ENCODE data around the gene AGBL1.

- TF ChIP-seq, protein P1, sequence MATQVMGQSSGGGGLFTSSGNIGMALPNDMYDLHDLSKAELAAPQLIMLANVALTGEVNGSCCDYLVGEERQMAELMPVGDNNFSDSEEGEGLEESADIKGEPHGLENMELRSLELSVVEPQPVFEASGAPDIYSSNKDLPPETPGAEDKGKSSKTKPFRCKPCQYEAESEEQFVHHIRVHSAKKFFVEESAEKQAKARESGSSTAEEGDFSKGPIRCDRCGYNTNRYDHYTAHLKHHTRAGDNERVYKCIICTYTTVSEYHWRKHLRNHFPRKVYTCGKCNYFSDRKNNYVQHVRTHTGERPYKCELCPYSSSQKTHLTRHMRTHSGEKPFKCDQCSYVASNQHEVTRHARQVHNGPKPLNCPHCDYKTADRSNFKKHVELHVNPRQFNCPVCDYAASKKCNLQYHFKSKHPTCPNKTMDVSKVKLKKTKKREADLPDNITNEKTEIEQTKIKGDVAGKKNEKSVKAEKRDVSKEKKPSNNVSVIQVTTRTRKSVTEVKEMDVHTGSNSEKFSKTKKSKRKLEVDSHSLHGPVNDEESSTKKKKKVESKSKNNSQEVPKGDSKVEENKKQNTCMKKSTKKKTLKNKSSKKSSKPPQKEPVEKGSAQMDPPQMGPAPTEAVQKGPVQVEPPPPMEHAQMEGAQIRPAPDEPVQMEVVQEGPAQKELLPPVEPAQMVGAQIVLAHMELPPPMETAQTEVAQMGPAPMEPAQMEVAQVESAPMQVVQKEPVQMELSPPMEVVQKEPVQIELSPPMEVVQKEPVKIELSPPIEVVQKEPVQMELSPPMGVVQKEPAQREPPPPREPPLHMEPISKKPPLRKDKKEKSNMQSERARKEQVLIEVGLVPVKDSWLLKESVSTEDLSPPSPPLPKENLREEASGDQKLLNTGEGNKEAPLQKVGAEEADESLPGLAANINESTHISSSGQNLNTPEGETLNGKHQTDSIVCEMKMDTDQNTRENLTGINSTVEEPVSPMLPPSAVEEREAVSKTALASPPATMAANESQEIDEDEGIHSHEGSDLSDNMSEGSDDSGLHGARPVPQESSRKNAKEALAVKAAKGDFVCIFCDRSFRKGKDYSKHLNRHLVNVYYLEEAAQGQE (IDR thresholded peaks at IDR 0.05; ENCODE audit: insufficient read depth in 1 of 2, low read depth in 2 of 2, low read length in 2 of 2) = no peak
- TF ChIP-seq TAF1 (IDR thresholded peaks at IDR 0.05; ENCODE audit: borderline replicate concordance, insufficient read depth, low read length) (no peak), POLR2AphosphoS5 (IDR thresholded peaks at IDR 0.05; ENCODE audit: low read depth, low read length) (no peak), SIN3A (IDR thresholded peaks at IDR 0.05; ENCODE audit: borderline replicate concordance, insufficient read depth, low read length) (no peak), FOXP2 (optimal IDR thresholded peaks at IDR 0.05; ENCODE audit: borderline replicate concordance, extremely low read depth, extremely low read length, insufficient read depth) (no peak)
These were observed 581.9 kb downstream of the AGBL1 start for GRCh38 chr15:86661580-86661979.

Measured in PFSK-1 (cell line).